IMR-90 (cell line): ENCODE measurements around the gene TBC1D22A. TPM values are rescaled to one million over a fixed set of nuclear protein-coding genes. Genes with fewer than 3 reads are reported as not detected.

Experiments used
- ATAC-seq: fragments of 200-7000 bp; cut with Tn5 transposase; 2 replicates; pipeline ENCODE4 v1.9.1; 2020; ENCODE audit warnings: low read depth, mild to moderate bottlenecking, moderate library complexity
- BruUV-seq: library from RNA; stranded (reverse); fragments of 400-500 nt; replicated peaks from 2 replicates; lab custom pipeline; 2021; lab: Mats Ljungman, UMichigan
- CTCF ChIA-PET: fragments of 300-600 bp; formaldehyde crosslinking; extraction: SDS; loops from one replicate; lab custom pipeline; 2021; ENCODE audit warnings: antibody characterized with exemption; lab: Yijun Ruan, JAX
- POLR2A ChIA-PET: fragments of 300-600 bp; sonication (Branson Sonifier 250); formaldehyde crosslinking; loops from one replicate; lab custom pipeline; 2022; ENCODE audit warnings: antibody characterized with exemption; ENCODE audit not compliant: unreplicated experiment; lab: Charles Lee
- DNase-seq: peaks from one replicate; pipeline ENCODE4 v3.0.0; 2013
- H2AFZ ChIP-seq: replicated peaks from 2 replicates; pipeline ENCODE3; 2013; ENCODE audit warnings: low read length, mild to moderate bottlenecking; ENCODE audit not compliant: poor library complexity
- H2AK5ac ChIP-seq: 2 replicates; pipeline ENCODE4 v1.6.1; 2013; ENCODE audit warnings: low read depth, low read length, inconsistent platforms
- H2AK9ac ChIP-seq: replicated peaks from 2 replicates; pipeline ENCODE3; 2013; ENCODE audit warnings: mild to moderate bottlenecking, low read depth, low read length, moderate library complexity; ENCODE audit not compliant: poor library complexity
- H2BK120ac ChIP-seq: 2 replicates; pipeline ENCODE4 v1.6.1; 2013; ENCODE audit warnings: low read depth, low read length, inconsistent platforms
- H2BK15ac ChIP-seq: 3 replicates; pipeline ENCODE4 v1.6.1; 2013; ENCODE audit warnings: low read depth, low read length, inconsistent platforms
- H2BK20ac ChIP-seq: 2 replicates; pipeline ENCODE4 v1.6.1; 2013; ENCODE audit warnings: low read depth, mild to moderate bottlenecking, inconsistent platforms, low read length, moderate library complexity
- H2BK5ac ChIP-seq: 2 replicates; pipeline ENCODE4 v1.6.1; 2013; ENCODE audit warnings: mild to moderate bottlenecking, low read depth, low read length, inconsistent platforms; ENCODE audit not compliant: poor library complexity, severe bottlenecking
- H3K14ac ChIP-seq: replicated peaks from 2 replicates; pipeline ENCODE4 v1.6.1; 2013; ENCODE audit warnings: low read depth, low read length, inconsistent platforms
- H3K18ac ChIP-seq: 2 replicates; pipeline ENCODE4 v1.6.1; 2013; ENCODE audit warnings: low read depth, low read length, control low read depth
- H3K23ac ChIP-seq: 2 replicates; pipeline ENCODE4 v1.6.1; 2013; ENCODE audit warnings: low read depth, low read length, inconsistent platforms
- H3K27ac ChIP-seq: 2 replicates; pipeline ENCODE4 v1.5.1; 2013; ENCODE audit warnings: mild to moderate bottlenecking, control low read depth, low read length; ENCODE audit not compliant: insufficient read depth
- H3K27me3 ChIP-seq: 2 replicates; pipeline ENCODE4 v1.6.1; 2013; ENCODE audit warnings: low read length; ENCODE audit not compliant: control insufficient read depth, insufficient read depth
- H3K36me3 ChIP-seq: 2 replicates; pipeline ENCODE4 v1.6.1; 2013; ENCODE audit warnings: low read length, mixed read lengths; ENCODE audit not compliant: control insufficient read depth, insufficient read depth
- H3K4ac ChIP-seq: 2 replicates; pipeline ENCODE4 v1.6.1; 2013; ENCODE audit warnings: low read depth, low read length, inconsistent platforms
- H3K4me1 ChIP-seq: 2 replicates; pipeline ENCODE4 v1.6.1; 2013; ENCODE audit warnings: low read length, mixed read lengths; ENCODE audit not compliant: control insufficient read depth, insufficient read depth
- H3K4me2 ChIP-seq: 2 replicates; pipeline ENCODE4 v1.6.1; 2013; ENCODE audit warnings: low read depth, mild to moderate bottlenecking, control low read depth, low read length, moderate library complexity
- H3K4me3 ChIP-seq: 2 replicates; pipeline ENCODE4 v1.5.1; 2013; ENCODE audit warnings: low read depth, mild to moderate bottlenecking, control low read depth, low read length, moderate library complexity; ENCODE audit not compliant: insufficient read depth
- H3K56ac ChIP-seq: 2 replicates; pipeline ENCODE4 v1.6.1; 2013; ENCODE audit warnings: low read length, inconsistent platforms; ENCODE audit not compliant: insufficient read depth; ENCODE audit errors: extremely low read depth
- H3K79me1 ChIP-seq, 2 experiments: 2 replicates each; pipeline ENCODE4 v1.6.1; 2013; ENCODE audit warnings: low read length in 2 of 2, inconsistent platforms in 1 of 2, low read depth in 1 of 2
- H3K9ac ChIP-seq: 2 replicates; pipeline ENCODE4 v1.6.1; 2013; ENCODE audit warnings: low read depth, low read length, control low read depth
- H3K9me1 ChIP-seq: 2 replicates; pipeline ENCODE4 v1.6.1; 2013; ENCODE audit warnings: low read length, inconsistent platforms; ENCODE audit not compliant: insufficient read depth
- H3K9me3 ChIP-seq: 2 replicates; pipeline ENCODE4 v1.6.1; 2013; ENCODE audit warnings: low read length; ENCODE audit not compliant: control insufficient read depth, insufficient read depth
- H4K20me1 ChIP-seq: 2 replicates; pipeline ENCODE4 v1.6.1; 2013; ENCODE audit warnings: low read length, inconsistent platforms; ENCODE audit not compliant: insufficient read depth
- H4K5ac ChIP-seq: 2 replicates; pipeline ENCODE4 v1.6.1; 2013; ENCODE audit warnings: mild to moderate bottlenecking, low read depth, low read length, control low read depth
- H4K8ac ChIP-seq, 2 experiments: 2 replicates each; pipeline ENCODE4 v1.6.1; 2013; ENCODE audit warnings: low read depth in 2 of 2, low read length in 2 of 2, control low read depth in 1 of 2, inconsistent platforms in 1 of 2
- H4K91ac ChIP-seq: 2 replicates; pipeline ENCODE4 v1.6.1; 2013; ENCODE audit warnings: low read depth, low read length, inconsistent platforms; ENCODE audit not compliant: insufficient read depth
- BHLHE40 ChIP-seq: fragments of 150-350 bp; IDR thresholded peaks from 2 replicates; pipeline ENCODE4 v1.6.1; 2016; ENCODE audit warnings: mild to moderate bottlenecking, low read depth, low read length
- CEBPB ChIP-seq: IDR thresholded peaks from 2 replicates; pipeline ENCODE4 v1.6.1; 2012; ENCODE audit warnings: low read depth, low read length, improper control_type of control experiment
- MAZ ChIP-seq: IDR thresholded peaks from 2 replicates; pipeline ENCODE4 v1.6.1; 2012; ENCODE audit warnings: low read depth, mild to moderate bottlenecking, low read length, improper control_type of control experiment, moderate library complexity, borderline replicate concordance
- MXI1 ChIP-seq: IDR thresholded peaks from 2 replicates; pipeline ENCODE4 v1.6.1; 2012; ENCODE audit warnings: low read depth, mild to moderate bottlenecking, low read length, moderate library complexity, borderline replicate concordance
- RCOR1 ChIP-seq: IDR thresholded peaks from 2 replicates; pipeline ENCODE4 v1.6.1; 2012; ENCODE audit warnings: mild to moderate bottlenecking, low read length, improper control_type of control experiment; ENCODE audit not compliant: insufficient replicate concordance
- RFX5 ChIP-seq: IDR thresholded peaks from 2 replicates; pipeline ENCODE4 v1.8.0; 2012; ENCODE audit warnings: low read depth, mild to moderate bottlenecking, low read length, moderate library complexity
- WGBS, 2 experiments: methylation state at CpG; one replicate each; pipeline versions ENCODE4 v1.1.5 to v1.1.7; 2013; ENCODE audit warnings: missing lambda C conversion rate in 2 of 2; ENCODE audit not compliant: insufficient read length in 1 of 2; ENCODE audit errors: extremely low coverage in 2 of 2; 5-methylcytosine and 5-hydroxymethylcytosine counted together
- dilution Hi-C: fragments of 300-500 bp; cut with HindIII; formaldehyde crosslinking; loops from one replicate; pipeline ENCODE4 v1.14.3; 2018; ENCODE audit warnings: low sequenced_read_pairs; ENCODE audit not compliant: unreplicated experiment
- in situ Hi-C: fragments of 300-500 bp; cut with MboI; formaldehyde crosslinking; loops from 3 replicates; pipeline ENCODE4 v1.14.3; 2019; ENCODE audit warnings: low sequenced_read_pairs, inconsistent platforms, mixed read lengths
- intact Hi-C: fragments of 100-400 bp; cut with micrococcal nuclease; formaldehyde crosslinking; loops from 2 replicates; pipeline ENCODE4 v1.10.0; 2022
- polyA plus RNA-seq, 3 experiments: library from polyadenylated mRNA; depleted of rRNA; stranded (reverse); fragments of >200 nt; gene quantifications; 2 replicates each; pipeline ENCODE4 v1.2.3, GENCODE V29; 2012; ENCODE audit warnings: low replicate concordance in 1 of 3
- total RNA-seq: library from RNA; depleted of rRNA; stranded (reverse); fragments of >200 nt; gene quantifications from 2 replicates; pipeline ENCODE4 v1.2.3, GENCODE V29; 2012
- TF ChIP-seq, protein P1 (sequence below): fragments of 150-350 bp; IDR thresholded peaks from 2 replicates; pipeline ENCODE4 v1.6.1; 2017; ENCODE audit warnings: mild to moderate bottlenecking, antibody characterized with exemption, low read length, low read depth
- TF ChIP-seq, protein P2 (sequence below): conservative IDR thresholded peaks from 2 replicates; pipeline ENCODE4 v1.5.1; 2012; ENCODE audit warnings: mild to moderate bottlenecking, low read depth, low read length, improper control_type of control experiment

TBC1D22A gene
- total and polyA plus RNA-seq, 2 of the 4 experiments (the other 2 are of a cell fraction), result 9.0 to 16.7 TPM

DNA sequence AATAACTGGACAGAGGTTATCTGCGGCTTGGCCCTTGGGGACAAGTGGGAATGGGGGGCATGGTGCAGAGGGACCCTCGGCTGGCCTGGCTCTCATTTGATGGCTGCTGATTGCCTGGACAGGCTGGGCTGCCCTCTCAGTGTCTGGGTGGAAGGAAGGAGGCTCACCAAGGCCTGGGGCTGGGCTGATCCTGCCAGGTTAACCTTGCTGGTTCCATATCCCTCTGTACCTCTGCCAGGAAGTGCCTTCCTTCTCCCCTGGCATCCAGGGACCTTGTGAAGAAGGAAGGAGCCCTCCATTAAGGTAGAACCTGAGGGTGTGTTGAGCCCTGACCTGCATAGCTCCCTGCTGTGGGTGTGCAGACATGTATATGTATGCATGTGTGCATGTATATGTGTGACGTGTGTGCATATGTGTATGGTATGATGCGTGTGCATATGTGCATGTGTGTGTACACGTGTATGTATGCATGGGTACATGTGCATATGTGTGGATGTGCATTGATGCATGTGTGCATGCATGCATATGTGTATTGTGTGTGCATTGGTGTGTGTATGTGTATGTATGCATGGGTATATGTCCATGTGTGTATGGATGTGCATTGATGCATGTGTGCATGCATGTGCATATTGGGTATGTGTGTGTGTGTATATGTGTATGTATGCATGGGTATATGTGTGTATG is 433.9 kb downstream of the TBC1D22A start:
- peaks cover 5% of the 10 kb centered on the region; the same call in 1 of the 2 replicates for H3K9me1 ChIP-seq
- H3K9me3 ChIP-seq, result no peaks in the 10 kb centered on the region
- H2AK9ac ChIP-seq, result no peak overlapping the region
- H3K27ac ChIP-seq, result no peak overlapping the region
- in situ Hi-C loops (no loop called here), intact Hi-C loops (no loop called here), dilution Hi-C loops (no loop called here)
- H3K18ac ChIP-seq, result no peak overlapping the region
- H3K79me1 ChIP-seq, result no peaks in the 10 kb centered on the region
- BruUV-seq, result no TSS peak
- no peak overlapping the region for H3K23ac ChIP-seq
- peak overlapping the region; percentile 43 for H2AFZ ChIP-seq
- H3K9ac ChIP-seq, result no peak overlapping the region
- no peak overlapping the region for H3K14ac ChIP-seq
- no peak overlapping the region for H2BK20ac ChIP-seq
- H4K5ac ChIP-seq, result no peak overlapping the region
- DNase-seq, result no peak
- WGBS, 2 experiments, result 69% methylated on average over 3 of the region's 5 CpGs; no CpG with 5 or more reads in 1 of the 2 experiments
- no peaks in the 10 kb centered on the region for H4K20me1 ChIP-seq
- no peak overlapping the region for H2BK5ac ChIP-seq
- no peak overlapping the region for H3K56ac ChIP-seq
- no peak overlapping the region for H2BK120ac ChIP-seq
- ChIA-PET CTCF (no interaction called here), POLR2A (no interaction called here)
- TF ChIP-seq MAZ (no peak), BHLHE40 (no peak), RFX5 (no peak), RCOR1 (no peak), CEBPB (no peak), MXI1 (no peak)
- TF ChIP-seq, protein P1, sequence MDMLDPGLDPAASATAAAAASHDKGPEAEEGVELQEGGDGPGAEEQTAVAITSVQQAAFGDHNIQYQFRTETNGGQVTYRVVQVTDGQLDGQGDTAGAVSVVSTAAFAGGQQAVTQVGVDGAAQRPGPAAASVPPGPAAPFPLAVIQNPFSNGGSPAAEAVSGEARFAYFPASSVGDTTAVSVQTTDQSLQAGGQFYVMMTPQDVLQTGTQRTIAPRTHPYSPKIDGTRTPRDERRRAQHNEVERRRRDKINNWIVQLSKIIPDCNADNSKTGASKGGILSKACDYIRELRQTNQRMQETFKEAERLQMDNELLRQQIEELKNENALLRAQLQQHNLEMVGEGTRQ, result no peak
- TF ChIP-seq, protein P2, sequence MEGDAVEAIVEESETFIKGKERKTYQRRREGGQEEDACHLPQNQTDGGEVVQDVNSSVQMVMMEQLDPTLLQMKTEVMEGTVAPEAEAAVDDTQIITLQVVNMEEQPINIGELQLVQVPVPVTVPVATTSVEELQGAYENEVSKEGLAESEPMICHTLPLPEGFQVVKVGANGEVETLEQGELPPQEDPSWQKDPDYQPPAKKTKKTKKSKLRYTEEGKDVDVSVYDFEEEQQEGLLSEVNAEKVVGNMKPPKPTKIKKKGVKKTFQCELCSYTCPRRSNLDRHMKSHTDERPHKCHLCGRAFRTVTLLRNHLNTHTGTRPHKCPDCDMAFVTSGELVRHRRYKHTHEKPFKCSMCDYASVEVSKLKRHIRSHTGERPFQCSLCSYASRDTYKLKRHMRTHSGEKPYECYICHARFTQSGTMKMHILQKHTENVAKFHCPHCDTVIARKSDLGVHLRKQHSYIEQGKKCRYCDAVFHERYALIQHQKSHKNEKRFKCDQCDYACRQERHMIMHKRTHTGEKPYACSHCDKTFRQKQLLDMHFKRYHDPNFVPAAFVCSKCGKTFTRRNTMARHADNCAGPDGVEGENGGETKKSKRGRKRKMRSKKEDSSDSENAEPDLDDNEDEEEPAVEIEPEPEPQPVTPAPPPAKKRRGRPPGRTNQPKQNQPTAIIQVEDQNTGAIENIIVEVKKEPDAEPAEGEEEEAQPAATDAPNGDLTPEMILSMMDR, result no peak
- ATAC-seq, result no peak
- H3K36me3 ChIP-seq, result no peaks in the 10 kb centered on the region
- H3K4me2 ChIP-seq, result no peak overlapping the region
- no peak overlapping the region for H2AK5ac ChIP-seq
- no peak overlapping the region for H3K4ac ChIP-seq
- H3K4me1 ChIP-seq, result no peaks in the 10 kb centered on the region
- peaks cover 7% of the 10 kb centered on the region; the same call in 1 of the 2 replicates for H3K27me3 ChIP-seq
- no peak overlapping the region for H3K4me3 ChIP-seq
- H4K91ac ChIP-seq, result no peak overlapping the region
- H4K8ac ChIP-seq, result no peak overlapping the region
- H2BK15ac ChIP-seq, result no peak overlapping the region
